LNCaP clone FGC (cell line): ENCODE data around the gene CACNA2D2.

ENCODE experiments used
- DNase-seq: peaks from one replicate; pipeline ENCODE4 v3.0.0-alpha.2; 2011; ENCODE audit warnings: low read depth
- H3K4me3 ChIP-seq: 2 replicates; pipeline ENCODE4 v1.5.1; 2011; ENCODE audit warnings: mild to moderate bottlenecking, low read depth, low read length, control low read depth
- CTCF ChIP-seq: IDR thresholded peaks from 2 replicates; pipeline ENCODE4 v1.5.1; 2012; ENCODE audit warnings: mild to moderate bottlenecking; ENCODE audit not compliant: control insufficient read depth, insufficient read depth; ENCODE audit errors: extremely low read depth

Gene CACNA2D2

GRCh38 chr3:50534681-50535330 is 31.4 kb upstream of the CACNA2D2 start:
- no peak for DNase-seq
- H3K4me3 ChIP-seq: no peak overlapping the region
- no peak for TF ChIP-seq CTCF

- TF ChIP-seq CTCF: no peak
- H3K4me3 ChIP-seq: no peak overlapping the region
- DNase-seq: no peak
Observed at GRCh38 chr3:50533807-50534461, 30.5 kb upstream of the CACNA2D2 start.

- no peak for DNase-seq
- no peak for TF ChIP-seq CTCF
- H3K4me3 ChIP-seq: no peak overlapping the region
Observed at GRCh38 chr3:50533316-50533715, 29.9 kb upstream of the CACNA2D2 start.

- DNase-seq: no peak
- H3K4me3 ChIP-seq: no peak overlapping the region
- TF ChIP-seq CTCF: no peak
Observed at GRCh38 chr3:50532062-50532705, 28.8 kb upstream of the CACNA2D2 start.

- TF ChIP-seq CTCF: no peak
- H3K4me3 ChIP-seq: no peak overlapping the region
- DNase-seq: no peak
Observed at GRCh38 chr3:50531201-50531600, 27.8 kb upstream of the CACNA2D2 start.

- DNase-seq: no peak
- TF ChIP-seq CTCF: no peak
- no peak overlapping the region for H3K4me3 ChIP-seq
Observed at GRCh38 chr3:50530001-50530970, 26.9 kb upstream of the CACNA2D2 start.
